ENCODE results near the gene FBXL3. TPM values are rescaled to one million over a fixed set of nuclear protein-coding genes. Genes with fewer than 3 reads are reported as not detected.

FBXL3 gene
- total RNA-seq, 1 experiment from 2014 or later, result 39.1 TPM

- TF ChIP-seq EZH2phosphoT487 (IDR thresholded peaks at IDR 0.05; ENCODE audit: borderline replicate concordance, low read length) (no peak), EZH2 (IDR thresholded peaks at IDR 0.05; ENCODE audit: low read length, unreplicated experiment) (no peak)
- TF ChIP-seq, protein P1, sequence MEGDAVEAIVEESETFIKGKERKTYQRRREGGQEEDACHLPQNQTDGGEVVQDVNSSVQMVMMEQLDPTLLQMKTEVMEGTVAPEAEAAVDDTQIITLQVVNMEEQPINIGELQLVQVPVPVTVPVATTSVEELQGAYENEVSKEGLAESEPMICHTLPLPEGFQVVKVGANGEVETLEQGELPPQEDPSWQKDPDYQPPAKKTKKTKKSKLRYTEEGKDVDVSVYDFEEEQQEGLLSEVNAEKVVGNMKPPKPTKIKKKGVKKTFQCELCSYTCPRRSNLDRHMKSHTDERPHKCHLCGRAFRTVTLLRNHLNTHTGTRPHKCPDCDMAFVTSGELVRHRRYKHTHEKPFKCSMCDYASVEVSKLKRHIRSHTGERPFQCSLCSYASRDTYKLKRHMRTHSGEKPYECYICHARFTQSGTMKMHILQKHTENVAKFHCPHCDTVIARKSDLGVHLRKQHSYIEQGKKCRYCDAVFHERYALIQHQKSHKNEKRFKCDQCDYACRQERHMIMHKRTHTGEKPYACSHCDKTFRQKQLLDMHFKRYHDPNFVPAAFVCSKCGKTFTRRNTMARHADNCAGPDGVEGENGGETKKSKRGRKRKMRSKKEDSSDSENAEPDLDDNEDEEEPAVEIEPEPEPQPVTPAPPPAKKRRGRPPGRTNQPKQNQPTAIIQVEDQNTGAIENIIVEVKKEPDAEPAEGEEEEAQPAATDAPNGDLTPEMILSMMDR (conservative IDR thresholded peaks at IDR 0.05; ENCODE audit: low read depth, low read length), result no peak
- no TSS peak for BruUV-seq (replicated peaks)
- Histone ChIP-seq H3K9me2 (replicated peaks; ENCODE audit: low read length) (no peaks in the 10 kb centered on the region), H3K9me3 (ENCODE audit: low read length) (no peaks in the 10 kb centered on the region), H3K27ac (ENCODE audit: low read length) (no peak overlapping the region), H2AFZ (ENCODE audit: low read length) (no peak overlapping the region), H3K4me3 (ENCODE audit: low read length) (no peak overlapping the region), H3K27me3 (ENCODE audit: low read length) (no peaks in the 10 kb centered on the region), H4K20me1 (ENCODE audit: low read length) (no peaks in the 10 kb centered on the region), H3K9ac (ENCODE audit: low read length) (no peak overlapping the region), H3K4me1 (ENCODE audit: insufficient read depth, low read length) (no peaks in the 10 kb centered on the region), H3K4me2 (ENCODE audit: low read length) (no peak overlapping the region), H3K79me2 (ENCODE audit: low read length) (no peaks in the 10 kb centered on the region), H3F3A (ENCODE audit: low read length, unreplicated experiment) (no peaks in the 10 kb centered on the region), H3K36me3 (ENCODE audit: low read depth, low read length) (no peaks in the 10 kb centered on the region)
- no peak for ATAC-seq
- intact Hi-C loops (cut with micrococcal nuclease), result no loop called here
- DNase-seq, result no peak
- POLR2A ChIA-PET (ENCODE audit: unreplicated experiment), result no interaction called here
- CTCF ChIA-PET, result no interaction called here
These were observed 68.0 kb downstream of the FBXL3 start for GRCh38 chr13:76958841-76959432.

DNA sequence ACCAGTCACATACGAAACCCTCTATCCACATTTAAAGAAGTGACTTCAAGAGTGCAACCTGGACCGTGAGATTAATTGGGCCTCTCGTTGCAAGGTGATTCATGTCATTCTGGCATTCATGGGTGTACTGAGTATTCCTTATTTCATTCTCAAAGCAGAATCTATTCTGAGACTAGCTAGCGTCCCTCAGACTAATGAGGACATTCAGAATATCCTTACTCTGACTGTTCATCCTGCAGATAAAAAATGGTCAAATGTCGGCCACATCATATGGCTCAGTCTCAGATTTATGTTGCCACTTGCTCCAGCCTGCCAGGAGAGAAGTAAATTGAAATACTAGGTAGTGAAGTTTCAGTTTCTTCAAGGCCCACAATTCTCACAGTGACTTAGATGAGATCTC lies 71.3 kb downstream of the FBXL3 start:
- no peaks in the 10 kb centered on the region for H4K20me1 ChIP-seq (ENCODE audit: low read length)
- H3K79me2 ChIP-seq (ENCODE audit: low read length), result no peaks in the 10 kb centered on the region
- no peak overlapping the region for H3K9ac ChIP-seq (ENCODE audit: low read length)
- no peak overlapping the region for H2AFZ ChIP-seq (ENCODE audit: low read length)
- ATAC-seq (no peak), DNase-seq (no peak)
- H3F3A ChIP-seq (ENCODE audit: low read length, unreplicated experiment), result no peaks in the 10 kb centered on the region
- no peak for TF ChIP-seq EZH2phosphoT487 (IDR thresholded peaks at IDR 0.05; ENCODE audit: borderline replicate concordance, low read length)
- BruUV-seq (replicated peaks), result no TSS peak
- CTCF ChIA-PET, result no interaction called here
- no peak overlapping the region for H3K4me2 ChIP-seq (ENCODE audit: low read length)
- no peak overlapping the region for H3K4me3 ChIP-seq (ENCODE audit: low read length)
- no peaks in the 10 kb centered on the region for H3K9me2 ChIP-seq (replicated peaks; ENCODE audit: low read length)
- no peaks in the 10 kb centered on the region for H3K36me3 ChIP-seq (ENCODE audit: low read depth, low read length)
- no peaks in the 10 kb centered on the region for H3K27me3 ChIP-seq (ENCODE audit: low read length)
- POLR2A ChIA-PET (ENCODE audit: unreplicated experiment), result no interaction called here
- no peak overlapping the region for H3K27ac ChIP-seq (ENCODE audit: low read length)
- no peaks in the 10 kb centered on the region for H3K9me3 ChIP-seq (ENCODE audit: low read length)
- intact Hi-C loops (cut with micrococcal nuclease), result no loop called here
- H3K4me1 ChIP-seq (ENCODE audit: insufficient read depth, low read length), result no peaks in the 10 kb centered on the region

Other genes with a start within 250 kb of the FBXL3 start
- gene KCTD12, start 140.8 kb downstream of the FBXL3 start, total RNA-seq (2014; rRNA removed), result 7.0 and 7.8 TPM in 2 replicates
- not detected in 2 replicates for gene ACOD1, start 78.6 kb downstream of the FBXL3 start, total RNA-seq (2014; rRNA removed)
- gene CLN5, start 35.1 kb downstream of the FBXL3 start, total RNA-seq (2014; rRNA removed), result 6.6 and 7.7 TPM in 2 replicates